HL-60 (cell line): ENCODE data around the gene FOXK2.

Experiments
- DNase-seq, 2 experiments: peaks; one replicate each; pipeline ENCODE4 v3.0.0-alpha.2; 2010 to 2020; ENCODE audit warnings: low read depth in 1 of 2, low spot score in 1 of 2
- H3K27ac ChIP-seq: fragments of 250-450 bp; sonication (Bioruptor Pico); replicated peaks from 2 replicates; pipeline ENCODE4 v1.5.1; 2020; ENCODE audit warnings: mild to moderate bottlenecking, moderate library complexity
- H3K27me3 ChIP-seq: fragments of 250-450 bp; sonication (Bioruptor Pico); 2 replicates; pipeline ENCODE4 v1.5.1; 2021; ENCODE audit warnings: mild to moderate bottlenecking, moderate library complexity; ENCODE audit not compliant: insufficient read depth, poor library complexity, severe bottlenecking
- H3K4me3 ChIP-seq: replicated peaks from 2 replicates; pipeline ENCODE4 v1.5.1; 2011; ENCODE audit warnings: mild to moderate bottlenecking, control low read depth, low read length; ENCODE audit not compliant: insufficient read depth
- CTCF ChIP-seq: IDR thresholded peaks from one replicate; pipeline ENCODE4 v1.5.1; 2011; ENCODE audit warnings: low read length, control low read depth, inconsistent platforms; ENCODE audit not compliant: insufficient read depth
- GABPA ChIP-seq: IDR thresholded peaks from 2 replicates; pipeline ENCODE4 v1.6.1; 2012; ENCODE audit warnings: low read depth
- POLR2AphosphoS5 ChIP-seq: IDR thresholded peaks from 2 replicates; pipeline ENCODE4 v1.6.1; 2012; ENCODE audit warnings: low read depth
- REST ChIP-seq: IDR thresholded peaks from 2 replicates; pipeline ENCODE4 v1.6.1; 2012; ENCODE audit warnings: low read depth; ENCODE audit not compliant: insufficient replicate concordance
- SPI1 ChIP-seq: IDR thresholded peaks from 2 replicates; pipeline ENCODE4 v1.6.1; 2012; ENCODE audit warnings: low read depth, mild to moderate bottlenecking, borderline replicate concordance

FOXK2 gene

GRCh38 chr17:82642022-82642421, 122.5 kb downstream of the FOXK2 start:
- Histone ChIP-seq H3K27ac (no peak overlapping the region), H3K27me3 (no peaks in the 10 kb centered on the region), H3K4me3 (no peak overlapping the region)
- TF ChIP-seq POLR2AphosphoS5 = no peak
- no peak for TF ChIP-seq CTCF
- TF ChIP-seq REST = no peak
- no peak for DNase-seq

- no peak for TF ChIP-seq GABPA
- TF ChIP-seq CTCF = no peak
- TF ChIP-seq POLR2AphosphoS5 = no peak
- no peak for TF ChIP-seq REST
- no peak for TF ChIP-seq SPI1
- no peak overlapping the region for H3K4me3 ChIP-seq
- no peak for DNase-seq
- no peaks in the 10 kb centered on the region for H3K27me3 ChIP-seq
- no peak overlapping the region for H3K27ac ChIP-seq
Observed at GRCh38 chr17:82644148-82644547, 124.6 kb downstream of the FOXK2 start.

- DNase-seq = no peak
- Histone ChIP-seq H3K27ac (no peak overlapping the region), H3K4me3 (no peak overlapping the region), H3K27me3 (no peaks in the 10 kb centered on the region)
- TF ChIP-seq CTCF (no peak), SPI1 (no peak), REST (no peak), POLR2AphosphoS5 (no peak), GABPA (no peak)
Observed at GRCh38 chr17:82645516-82645915, 126.0 kb downstream of the FOXK2 start.
